ENCODE results near the gene CEP135.

Gene CEP135

DNA sequence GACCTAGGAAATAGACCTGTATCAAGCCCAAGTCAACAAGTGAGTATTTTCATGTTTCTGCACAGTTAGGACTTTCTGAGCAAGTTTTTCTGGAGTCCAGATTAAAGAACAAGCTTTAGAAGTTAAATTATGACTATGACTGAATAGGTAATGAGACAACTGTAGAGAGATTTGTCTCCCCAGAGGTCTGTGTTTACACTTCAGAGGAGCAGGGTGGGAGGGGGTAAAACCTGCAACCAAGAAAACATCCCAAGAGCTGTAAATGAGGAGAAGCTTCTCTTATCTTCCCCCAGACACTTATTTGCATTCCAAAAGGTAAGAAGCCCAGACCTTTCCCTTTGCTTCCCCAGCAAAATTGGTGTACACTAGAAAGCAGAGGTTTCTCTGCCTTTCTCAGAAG is 22.1 kb upstream of the CEP135 start:
- H3K23ac ChIP-seq (ENCODE audit: low read length) = no peak overlapping the region
- no peak overlapping the region for H3K27ac ChIP-seq (ENCODE audit: low read depth, low read length)
- no peaks in the 10 kb centered on the region for H3K79me2 ChIP-seq (ENCODE audit: control insufficient read depth, insufficient read depth, low read length, poor library complexity)
- no peak overlapping the region for H3K4me3 ChIP-seq (ENCODE audit: low read depth, low read length)
- H3K4ac ChIP-seq (ENCODE audit: low read depth, low read length) = no peak overlapping the region
- no peak overlapping the region for H4K8ac ChIP-seq (ENCODE audit: low read depth, low read length)
- no peak overlapping the region for H4K91ac ChIP-seq (ENCODE audit: low read depth, low read length)
- DNase-seq = no peak
- H2AK5ac ChIP-seq (ENCODE audit: low read length) = no peak overlapping the region
- H2AFZ ChIP-seq (ENCODE audit: insufficient read depth, low read length, poor library complexity) = no peak overlapping the region
- H3K14ac ChIP-seq (ENCODE audit: low read length) = no peak overlapping the region
- H3K27me3 ChIP-seq (ENCODE audit: insufficient read depth, low read length) = no peaks in the 10 kb centered on the region
- H3K9me3 ChIP-seq (ENCODE audit: insufficient read depth, low read depth, low read length) = peaks cover 2% of the 10 kb centered on the region
- peaks cover 0 to 2% of the 10 kb centered on the region in 2 experiments for H3K4me1 ChIP-seq (ENCODE audit: control insufficient read depth in 1 of 2, insufficient read depth in 2 of 2, low read length in 2 of 2)
- no peak overlapping the region for H2BK12ac ChIP-seq (ENCODE audit: low read length)
- H3K4me2 ChIP-seq (ENCODE audit: low read length) = no peak overlapping the region
- H3K79me1 ChIP-seq (ENCODE audit: low read length) = no peaks in the 10 kb centered on the region
- no peaks in the 10 kb centered on the region for H3K36me3 ChIP-seq (ENCODE audit: control insufficient read depth in 1 of 2, insufficient read depth in 2 of 2, low read length in 2 of 2)
- no peak overlapping the region for H3K18ac ChIP-seq (ENCODE audit: low read length)
- no peak overlapping the region for H2BK5ac ChIP-seq (ENCODE audit: low read depth, low read length, poor library complexity)
- H2BK120ac ChIP-seq (ENCODE audit: insufficient read depth, low read length, poor library complexity) = no peak overlapping the region
- H3K9ac ChIP-seq (ENCODE audit: low read length) = no peak overlapping the region
- no peak overlapping the region for H4K12ac ChIP-seq (ENCODE audit: low read depth, low read length)

DNA sequence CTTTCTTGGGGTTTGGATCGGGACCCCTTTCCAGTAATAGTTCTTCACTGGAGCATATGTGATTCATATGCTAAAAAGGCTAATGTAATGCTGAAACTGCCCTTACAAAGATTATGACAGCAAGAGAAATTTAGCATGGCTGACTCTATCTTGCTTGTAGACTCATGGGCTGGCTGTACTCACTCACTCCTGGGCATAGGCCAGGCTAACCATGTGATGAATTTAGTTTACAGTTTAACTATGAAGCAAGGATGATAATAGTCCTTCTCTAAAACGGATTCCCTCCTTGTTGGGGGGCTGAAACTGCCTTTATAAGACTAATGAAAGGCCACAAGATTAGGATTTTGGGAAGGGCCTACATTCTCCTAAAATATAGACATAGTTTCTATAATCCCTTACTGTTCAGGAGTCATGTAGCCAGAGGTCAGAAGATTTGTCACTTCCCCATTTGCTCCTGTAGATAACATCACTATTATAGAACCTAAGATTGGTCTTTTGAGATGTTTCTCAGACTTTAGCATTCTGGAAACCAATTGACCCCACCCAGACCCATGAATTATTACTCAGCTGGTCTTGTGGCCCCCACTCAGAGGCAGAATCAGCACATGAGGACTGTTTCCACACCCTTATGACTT is 20.8 kb upstream of the CEP135 start:
- Histone ChIP-seq H3K79me1 (ENCODE audit: low read length) (no peaks in the 10 kb centered on the region), H3K27me3 (ENCODE audit: insufficient read depth, low read length) (no peaks in the 10 kb centered on the region), H2AFZ (ENCODE audit: insufficient read depth, low read length, poor library complexity) (no peak overlapping the region), H2BK12ac (ENCODE audit: low read length) (no peak overlapping the region), H2AK5ac (ENCODE audit: low read length) (no peak overlapping the region), H3K23ac (ENCODE audit: low read length) (no peak overlapping the region), H3K9ac (ENCODE audit: low read length) (no peak overlapping the region), H3K14ac (ENCODE audit: low read length) (no peak overlapping the region), H3K4me3 (ENCODE audit: low read depth, low read length) (no peak overlapping the region), H4K12ac (ENCODE audit: low read depth, low read length) (no peak overlapping the region), H2BK120ac (ENCODE audit: insufficient read depth, low read length, poor library complexity) (no peak overlapping the region), H3K4me1 (ENCODE audit: control insufficient read depth in 1 of 2, insufficient read depth in 2 of 2, low read length in 2 of 2) (peaks cover 0 to 6% of the 10 kb centered on the region in 2 experiments), H3K36me3 (ENCODE audit: control insufficient read depth in 1 of 2, insufficient read depth in 2 of 2, low read length in 2 of 2) (no peaks in the 10 kb centered on the region), H3K9me3 (ENCODE audit: insufficient read depth, low read depth, low read length) (peaks cover 2% of the 10 kb centered on the region), H3K27ac (ENCODE audit: low read depth, low read length) (no peak overlapping the region), H4K91ac (ENCODE audit: low read depth, low read length) (no peak overlapping the region), H3K4ac (ENCODE audit: low read depth, low read length) (no peak overlapping the region), H3K79me2 (ENCODE audit: control insufficient read depth, insufficient read depth, low read length, poor library complexity) (no peaks in the 10 kb centered on the region), H3K4me2 (ENCODE audit: low read length) (no peak overlapping the region), H4K8ac (ENCODE audit: low read depth, low read length) (no peak overlapping the region), H2BK5ac (ENCODE audit: low read depth, low read length, poor library complexity) (no peak overlapping the region), H3K18ac (ENCODE audit: low read length) (no peak overlapping the region)
- no peak for DNase-seq
- no CpG with 5 or more reads among the region's 2 CpGs for WGBS (ENCODE audit: extremely low coverage, insufficient coverage, insufficient read length)

GRCh38 chr4:55928846-55929245 is 19.9 kb upstream of the CEP135 start:
- Histone ChIP-seq H3K4me1 (ENCODE audit: control insufficient read depth in 1 of 2, insufficient read depth in 2 of 2, low read length in 2 of 2) (peaks cover 0 to 7% of the 10 kb centered on the region in 2 experiments), H3K4me3 (ENCODE audit: low read depth, low read length) (no peak overlapping the region), H3K27ac (ENCODE audit: low read depth, low read length) (no peak overlapping the region), H3K23ac (ENCODE audit: low read length) (no peak overlapping the region), H2BK120ac (ENCODE audit: insufficient read depth, low read length, poor library complexity) (no peak overlapping the region), H2AFZ (ENCODE audit: insufficient read depth, low read length, poor library complexity) (no peak overlapping the region), H4K12ac (ENCODE audit: low read depth, low read length) (no peak overlapping the region), H3K36me3 (ENCODE audit: control insufficient read depth in 1 of 2, insufficient read depth in 2 of 2, low read length in 2 of 2) (no peaks in the 10 kb centered on the region), H3K79me2 (ENCODE audit: control insufficient read depth, insufficient read depth, low read length, poor library complexity) (no peaks in the 10 kb centered on the region), H3K79me1 (ENCODE audit: low read length) (no peaks in the 10 kb centered on the region), H2BK12ac (ENCODE audit: low read length) (no peak overlapping the region), H4K91ac (ENCODE audit: low read depth, low read length) (no peak overlapping the region), H3K4ac (ENCODE audit: low read depth, low read length) (no peak overlapping the region), H3K9ac (ENCODE audit: low read length) (no peak overlapping the region), H2AK5ac (ENCODE audit: low read length) (no peak overlapping the region), H4K8ac (ENCODE audit: low read depth, low read length) (no peak overlapping the region), H3K9me3 (ENCODE audit: insufficient read depth, low read depth, low read length) (peaks cover 2% of the 10 kb centered on the region), H2BK5ac (ENCODE audit: low read depth, low read length, poor library complexity) (no peak overlapping the region), H3K14ac (ENCODE audit: low read length) (no peak overlapping the region), H3K27me3 (ENCODE audit: insufficient read depth, low read length) (no peaks in the 10 kb centered on the region), H3K18ac (ENCODE audit: low read length) (no peak overlapping the region), H3K4me2 (ENCODE audit: low read length) (no peak overlapping the region)
- no peak for DNase-seq
- no CpG with 5 or more reads among the region's 1 CpG for WGBS (ENCODE audit: extremely low coverage, insufficient coverage, insufficient read length)

GRCh38 chr4:55931043-55931442 is 17.7 kb upstream of the CEP135 start:
- WGBS (ENCODE audit: extremely low coverage, insufficient coverage, insufficient read length) = no CpG with 5 or more reads among the region's 2 CpGs
- Histone ChIP-seq H4K12ac (ENCODE audit: low read depth, low read length) (no peak overlapping the region), H3K23ac (ENCODE audit: low read length) (no peak overlapping the region), H4K8ac (ENCODE audit: low read depth, low read length) (no peak overlapping the region), H4K91ac (ENCODE audit: low read depth, low read length) (no peak overlapping the region), H3K4me1 (ENCODE audit: control insufficient read depth in 1 of 2, insufficient read depth in 2 of 2, low read length in 2 of 2) (peaks cover 0 to 7% of the 10 kb centered on the region in 2 experiments), H3K4me2 (ENCODE audit: low read length) (no peak overlapping the region), H3K14ac (ENCODE audit: low read length) (no peak overlapping the region), H3K36me3 (ENCODE audit: control insufficient read depth in 1 of 2, insufficient read depth in 2 of 2, low read length in 2 of 2) (no peaks in the 10 kb centered on the region), H2BK5ac (ENCODE audit: low read depth, low read length, poor library complexity) (no peak overlapping the region), H3K4ac (ENCODE audit: low read depth, low read length) (no peak overlapping the region), H2AK5ac (ENCODE audit: low read length) (no peak overlapping the region), H3K79me2 (ENCODE audit: control insufficient read depth, insufficient read depth, low read length, poor library complexity) (no peaks in the 10 kb centered on the region), H3K27ac (ENCODE audit: low read depth, low read length) (no peak overlapping the region), H3K4me3 (ENCODE audit: low read depth, low read length) (no peak overlapping the region), H2AFZ (ENCODE audit: insufficient read depth, low read length, poor library complexity) (no peak overlapping the region), H3K9me3 (ENCODE audit: insufficient read depth, low read depth, low read length) (no peaks in the 10 kb centered on the region), H3K79me1 (ENCODE audit: low read length) (no peaks in the 10 kb centered on the region), H3K18ac (ENCODE audit: low read length) (no peak overlapping the region), H2BK120ac (ENCODE audit: insufficient read depth, low read length, poor library complexity) (no peak overlapping the region), H3K27me3 (ENCODE audit: insufficient read depth, low read length) (no peaks in the 10 kb centered on the region), H3K9ac (ENCODE audit: low read length) (no peak overlapping the region), H2BK12ac (ENCODE audit: low read length) (no peak overlapping the region)
- DNase-seq = peak in 1 of 2 donors; percentile 70

Measured in trophoblast cell (in vitro differentiated cells and primary cell).